Amygdala (tissue), 56 donors: ENCODE measurements around the gene PHACTR4.
"Not testable (repeated sequence)": the region's sequence is repeated elsewhere in the genome, so short reads cannot be mapped to it uniquely, and the experiment has no call there.

Source experiments
- DNase-seq, 56 donors: peaks; one replicate each; lab custom pipeline; 2025; lab: John Stamatoyannopoulos, UW

PHACTR4 gene

DNA sequence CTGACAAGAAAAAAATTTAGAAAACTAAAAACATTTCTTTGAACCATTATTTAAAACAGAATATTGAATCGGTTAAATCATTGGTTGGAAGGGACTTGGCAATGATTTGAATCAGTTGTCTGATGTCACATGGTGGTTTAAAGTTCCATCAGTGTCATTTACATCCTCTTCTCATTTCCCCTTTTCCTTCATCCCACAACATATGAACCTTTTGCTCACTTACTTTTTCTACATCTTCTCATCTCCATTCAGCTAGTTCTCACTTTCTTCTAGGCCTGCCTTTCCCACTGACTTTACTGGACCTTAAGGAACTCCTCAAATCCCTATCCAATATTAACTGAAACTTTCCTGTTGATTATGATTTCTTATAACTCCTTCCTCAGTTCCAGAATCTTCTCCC, 58.5 kb downstream of the PHACTR4 start:
- no peak for DNase-seq

GRCh38 chr1:28428990-28429520, 59.5 kb downstream of the PHACTR4 start:
- no peak for DNase-seq

DNA sequence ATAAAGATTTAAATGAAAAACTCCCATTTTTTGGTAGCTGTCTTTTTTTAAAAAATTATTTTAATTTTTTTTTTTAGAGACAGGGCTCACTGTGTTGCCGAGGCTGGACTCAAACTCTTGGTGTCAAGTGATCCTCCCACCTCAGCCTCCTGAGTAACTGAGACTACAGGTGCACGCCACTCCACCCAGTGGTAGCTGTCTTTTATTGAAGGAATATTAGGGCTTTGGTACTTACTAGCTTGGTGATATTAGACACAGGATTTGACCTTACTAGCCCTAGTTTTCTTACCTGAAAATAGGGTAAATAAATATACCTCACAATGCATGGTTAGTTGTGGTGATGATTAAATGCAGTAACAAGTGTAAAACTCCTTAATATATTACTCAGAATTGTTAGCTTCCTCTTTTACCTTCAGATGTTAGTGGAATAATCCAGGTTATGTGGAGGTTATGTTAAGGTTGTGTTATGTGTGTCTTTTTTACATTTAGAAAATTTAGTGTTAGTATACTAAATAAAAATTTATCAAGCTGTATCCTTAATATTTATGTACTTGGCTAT, 66.8 kb downstream of the PHACTR4 start:
- no peak for DNase-seq

GRCh38 chr1:28437264-28437923, 67.9 kb downstream of the PHACTR4 start:
- peak in 1 of 56 donors; percentile 1 for DNase-seq

DNA sequence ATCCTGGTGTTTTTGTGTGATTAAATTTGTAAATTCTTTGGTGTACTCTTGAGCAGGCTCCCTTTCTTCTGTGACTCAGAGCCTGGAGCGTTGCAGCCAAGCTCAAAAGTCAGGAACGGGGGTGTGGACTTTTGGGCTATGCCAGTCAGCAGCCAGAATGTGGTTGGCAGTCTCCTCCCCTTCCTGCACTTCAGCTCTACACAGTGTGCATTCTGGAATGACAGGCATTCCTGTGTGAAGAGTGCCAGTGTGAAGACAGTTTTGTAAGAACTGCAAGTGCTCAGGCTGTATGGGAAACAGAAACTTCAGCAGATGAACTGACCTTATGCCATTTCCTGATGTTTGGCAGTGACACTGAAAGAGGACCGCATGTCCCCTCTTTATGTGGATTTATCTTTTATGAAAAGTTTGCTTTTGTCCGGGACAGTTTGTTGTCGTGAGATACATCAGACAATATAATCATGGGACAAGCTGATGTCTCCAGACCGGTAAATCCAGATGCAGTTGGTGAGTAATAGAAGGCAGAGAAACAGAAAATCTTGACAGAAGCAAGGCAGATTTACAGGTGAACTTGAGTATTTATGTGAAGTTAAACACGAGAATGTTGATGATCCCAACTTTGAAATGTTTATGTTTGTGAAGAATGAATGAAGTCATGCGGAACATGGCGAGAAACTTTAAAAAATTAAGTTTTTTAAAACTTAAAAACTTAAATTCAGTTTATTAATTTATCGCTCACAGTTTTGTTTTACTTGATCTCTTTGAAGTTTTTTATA, 68.6 kb downstream of the PHACTR4 start:
- peak in 16 of 56 donors; percentile 0 to 39 (median 8) for DNase-seq

- DNase-seq: no peak
Observed at GRCh38 chr1:28439320-28439719, 69.8 kb downstream of the PHACTR4 start.

DNA sequence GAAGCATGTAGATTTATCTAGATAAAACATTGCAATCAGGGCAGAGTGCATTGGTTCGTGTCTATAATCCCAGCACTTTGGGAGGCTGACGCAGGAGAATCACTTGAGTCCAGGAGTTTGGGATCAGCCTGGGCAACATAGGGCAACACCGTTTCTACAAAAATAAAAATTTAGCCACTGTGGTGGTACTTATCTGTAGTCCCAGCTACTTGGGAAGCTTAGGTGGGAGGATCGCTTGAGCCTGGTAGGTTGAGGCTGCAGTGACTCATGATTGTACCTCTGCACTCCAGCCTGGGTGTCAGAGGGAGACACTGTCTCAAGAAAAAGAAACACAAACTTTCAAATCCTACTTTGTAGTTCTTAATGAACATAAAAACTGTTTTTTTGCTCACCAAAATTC, 72.1 kb downstream of the PHACTR4 start:
- no peak for DNase-seq

GRCh38 chr1:28443550-28443949, 74.0 kb downstream of the PHACTR4 start:
- no peak for DNase-seq

DNA sequence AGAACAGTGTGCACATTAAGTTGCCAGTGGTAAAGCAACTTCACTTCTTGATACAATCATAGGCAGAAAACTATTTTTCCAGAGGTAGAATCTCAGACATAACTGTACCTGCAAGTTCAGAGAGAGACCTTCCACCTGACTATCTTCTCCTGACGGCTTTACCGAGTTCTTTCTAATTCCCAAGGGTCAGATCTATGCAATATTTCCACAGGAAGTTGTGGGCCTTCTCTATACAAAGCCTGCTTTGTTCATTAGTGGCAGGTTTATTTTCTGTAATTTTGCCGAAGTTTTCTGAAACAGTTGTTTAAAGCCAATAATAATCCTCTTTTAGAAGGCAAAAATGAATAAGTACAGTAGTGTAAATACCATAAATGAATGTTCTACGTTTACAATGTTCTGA, 78.1 kb downstream of the PHACTR4 start:
- DNase-seq: no peak

GRCh38 chr1:28448094-28448611, 78.6 kb downstream of the PHACTR4 start:
- not testable (repeated sequence) for DNase-seq

- DNase-seq: no peak
Observed at GRCh38 chr1:28449904-28450303, 80.4 kb downstream of the PHACTR4 start.

DNA sequence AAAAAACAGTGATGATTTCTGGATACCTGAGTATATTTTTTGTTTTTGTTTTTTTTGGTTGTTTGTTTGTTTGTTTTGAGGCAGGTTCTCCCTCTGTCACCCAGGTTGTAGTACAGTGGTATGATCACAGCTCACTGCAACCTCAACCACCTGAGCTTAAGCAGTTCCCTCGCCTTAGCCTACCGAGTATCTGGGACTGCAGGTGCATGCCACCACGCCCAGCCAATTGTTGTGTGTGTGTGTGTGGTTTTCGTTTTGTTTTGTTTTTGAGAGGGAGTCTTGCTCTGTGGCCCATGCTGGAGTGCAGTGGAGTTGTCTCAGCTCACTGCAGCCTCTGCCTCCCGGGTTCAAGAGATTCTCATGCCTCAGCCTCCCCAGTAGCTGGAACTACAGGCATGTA, 81.0 kb downstream of the PHACTR4 start:
- DNase-seq: no peak

GRCh38 chr1:28451011-28451410, 81.5 kb downstream of the PHACTR4 start:
- no peak for DNase-seq

DNA sequence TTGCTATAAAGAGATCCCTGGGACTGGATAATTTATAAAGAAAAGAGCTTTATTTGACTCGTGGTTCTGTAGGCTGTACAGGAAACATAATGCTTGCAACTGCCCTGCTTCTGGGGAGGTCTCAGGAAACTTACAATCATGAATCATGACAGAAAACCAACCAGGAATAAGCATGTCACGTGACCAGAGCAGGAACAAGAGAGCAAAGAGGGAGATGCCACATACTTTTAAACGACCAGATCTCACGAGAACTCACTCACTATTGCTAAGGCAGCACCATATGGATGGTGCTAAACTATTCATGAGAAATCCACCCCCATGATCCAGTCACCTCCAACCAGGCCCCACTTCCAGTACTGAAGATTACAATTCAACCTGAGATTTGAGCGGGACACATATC, 86.5 kb downstream of the PHACTR4 start:
- no peak for DNase-seq

DNA sequence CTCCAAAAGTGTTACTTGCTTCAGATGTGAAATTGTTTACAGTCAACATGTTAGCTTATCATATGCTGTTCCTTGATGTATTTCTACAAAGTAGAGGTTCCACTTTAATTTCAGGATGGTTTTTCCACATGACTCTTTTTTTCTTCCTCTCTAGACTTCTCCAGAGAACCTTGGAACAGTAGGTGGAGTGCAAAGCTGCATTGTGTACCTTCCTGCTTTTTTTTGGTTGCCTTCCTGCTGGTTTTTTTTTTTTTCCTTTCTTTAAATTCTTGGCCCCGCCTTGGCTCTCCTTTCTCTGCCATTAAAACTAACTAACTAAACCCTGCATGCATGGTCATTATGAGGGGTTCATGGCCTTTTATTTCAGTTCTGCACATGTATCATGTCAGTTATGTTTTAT, 88.1 kb downstream of the PHACTR4 start:
- DNase-seq: no peak

DNA sequence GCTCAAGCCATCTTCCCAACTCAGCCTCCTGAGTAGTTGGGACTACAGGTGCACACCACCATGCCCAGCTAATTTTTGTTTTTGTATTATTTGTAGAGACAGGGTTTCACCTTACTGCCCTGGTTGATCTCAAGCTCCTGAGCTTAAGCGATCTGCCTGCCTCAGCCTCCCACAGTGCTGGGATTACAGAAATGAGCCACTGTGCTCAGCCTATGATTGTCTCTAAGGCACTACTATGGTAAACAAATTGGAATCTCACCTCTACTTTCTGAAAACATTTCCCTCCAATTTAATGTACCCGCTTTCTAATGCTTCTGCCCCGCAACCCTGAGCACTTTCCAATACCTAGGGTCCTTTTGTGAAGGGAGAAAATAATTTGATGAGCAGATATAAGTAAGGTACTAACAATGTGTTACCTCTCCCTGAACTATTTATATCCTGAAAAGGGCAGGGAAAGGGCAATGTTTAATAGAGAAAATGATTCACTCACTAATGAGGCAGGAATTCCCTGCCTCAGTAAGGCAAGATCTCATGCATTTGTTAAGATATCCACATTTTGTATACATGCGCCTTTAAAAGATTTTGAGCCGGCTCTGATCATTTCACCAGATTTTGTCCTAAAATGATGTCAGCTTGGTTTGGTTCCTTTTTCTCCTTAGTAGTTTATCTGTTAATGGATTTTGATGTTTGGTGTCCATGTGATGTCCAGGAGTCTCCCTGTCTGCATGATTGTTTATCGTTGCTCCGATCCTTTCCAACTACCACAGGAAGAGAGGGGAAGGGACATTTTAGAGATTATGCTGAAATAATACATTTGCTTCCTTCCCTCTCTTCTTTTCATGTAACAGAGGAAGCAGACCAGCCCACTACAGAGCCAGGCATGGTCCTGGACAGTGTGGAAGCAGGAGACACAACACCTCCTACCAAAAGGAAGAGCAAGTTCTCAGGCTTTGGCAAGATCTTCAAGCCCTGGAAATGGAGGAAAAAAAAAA, 89.0 kb downstream of the PHACTR4 start:
- DNase-seq: no peak

DNA sequence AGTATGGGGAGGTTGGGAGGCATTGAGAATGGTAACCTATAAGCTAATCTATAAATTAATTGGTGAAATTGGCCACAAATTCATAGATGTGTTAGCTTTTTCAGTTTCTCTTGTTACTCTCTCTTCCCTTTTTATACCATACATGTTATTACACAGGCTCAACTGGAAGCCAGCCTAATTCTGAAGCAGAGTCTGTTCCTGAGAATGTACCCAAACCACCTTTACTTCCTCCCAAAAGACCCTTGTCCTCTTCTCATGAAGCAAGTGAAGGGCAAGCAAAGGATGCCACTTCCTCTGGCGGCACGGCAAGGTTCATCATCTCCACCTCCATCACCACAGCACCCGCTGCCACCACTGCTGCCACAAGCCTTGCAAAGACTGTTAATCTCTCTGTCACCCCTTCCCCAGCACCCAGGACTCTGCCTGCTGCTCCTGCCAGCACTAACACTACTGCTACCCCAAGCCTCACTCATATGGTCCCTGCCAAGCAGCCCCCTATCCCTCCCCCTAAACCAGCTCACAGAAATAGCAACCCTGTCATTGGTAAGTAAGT, 96.8 kb downstream of the PHACTR4 start:
- DNase-seq: no peak

- no peak for DNase-seq
Observed at GRCh38 chr1:28470146-28470545, 100.6 kb downstream of the PHACTR4 start.

GRCh38 chr1:28479497-28479896, 110.0 kb downstream of the PHACTR4 start:
- DNase-seq: not testable (repeated sequence)

GRCh38 chr1:28480308-28480707, 110.8 kb downstream of the PHACTR4 start:
- DNase-seq: no peak
